Measurements from ENCODE around the gene CHID1.
A peak's percentile ranks its signal among the peaks of the same experiment; 100 is the strongest.

The CHID1 gene

GRCh38 chr11:862081-862661, 48.4 kb downstream of the CHID1 start:
- DNase-seq: no peak

- no peak for DNase-seq
Observed at GRCh38 chr11:861105-861479, 49.5 kb downstream of the CHID1 start.

GRCh38 chr11:860234-861104, 50.1 kb downstream of the CHID1 start:
- DNase-seq: no peak

- DNase-seq: peak; percentile 23
Observed at GRCh38 chr11:859394-860131, 51.0 kb downstream of the CHID1 start.

- DNase-seq: no peak
Observed at GRCh38 chr11:858762-859339, 51.8 kb downstream of the CHID1 start.

GRCh38 chr11:858053-858761, 52.4 kb downstream of the CHID1 start:
- DNase-seq: no peak

GRCh38 chr11:856397-856796, 54.2 kb downstream of the CHID1 start:
- DNase-seq: no peak

- no peak for DNase-seq
Observed at GRCh38 chr11:855796-856195, 54.8 kb downstream of the CHID1 start.

GRCh38 chr11:855330-855674, 55.3 kb downstream of the CHID1 start:
- DNase-seq: no peak

GRCh38 chr11:854601-855329, 55.8 kb downstream of the CHID1 start:
- no peak for DNase-seq

GRCh38 chr11:853682-854448, 56.7 kb downstream of the CHID1 start:
- DNase-seq: no peak

GRCh38 chr11:852762-853161, 57.8 kb downstream of the CHID1 start:
- DNase-seq: no peak

GRCh38 chr11:850775-851763, 59.5 kb downstream of the CHID1 start:
- no peak for DNase-seq

GRCh38 chr11:849951-850774, 60.4 kb downstream of the CHID1 start:
- DNase-seq: no peak

- DNase-seq: no peak
Observed at GRCh38 chr11:849104-849824, 61.3 kb downstream of the CHID1 start.

GRCh38 chr11:848380-848931, 62.2 kb downstream of the CHID1 start:
- no peak for DNase-seq

GRCh38 chr11:847876-848275, 62.7 kb downstream of the CHID1 start:
- DNase-seq: no peak

- no peak for DNase-seq
Observed at GRCh38 chr11:846496-847098, 64.0 kb downstream of the CHID1 start.

Measured in amniotic stem cell (primary cell).